IMR-90 (cell line): Measurements from ENCODE around the gene TENT5C. TPM values are rescaled to one million over a fixed set of nuclear protein-coding genes. Genes with fewer than 3 reads are reported as not detected.

Experiments
- ATAC-seq: fragments of 200-7000 bp; cut with Tn5 transposase; 2 replicates; pipeline ENCODE4 v1.9.1; 2020; ENCODE audit warnings: low read depth, mild to moderate bottlenecking, moderate library complexity
- BruUV-seq: library from RNA; stranded (reverse); fragments of 400-500 nt; replicated peaks from 2 replicates; lab custom pipeline; 2021; lab: Mats Ljungman, UMichigan
- CTCF ChIA-PET: fragments of 300-600 bp; formaldehyde crosslinking; extraction: SDS; loops from one replicate; lab custom pipeline; 2021; ENCODE audit warnings: antibody characterized with exemption; lab: Yijun Ruan, JAX
- POLR2A ChIA-PET: fragments of 300-600 bp; sonication (Branson Sonifier 250); formaldehyde crosslinking; loops from one replicate; lab custom pipeline; 2022; ENCODE audit warnings: antibody characterized with exemption; ENCODE audit not compliant: unreplicated experiment; lab: Charles Lee
- DNase-seq: peaks from one replicate; pipeline ENCODE4 v3.0.0; 2013
- H2AFZ ChIP-seq: replicated peaks from 2 replicates; pipeline ENCODE3; 2013; ENCODE audit warnings: low read length, mild to moderate bottlenecking; ENCODE audit not compliant: poor library complexity
- H2AK5ac ChIP-seq: 2 replicates; pipeline ENCODE4 v1.6.1; 2013; ENCODE audit warnings: low read depth, low read length, inconsistent platforms
- H2AK9ac ChIP-seq: replicated peaks from 2 replicates; pipeline ENCODE3; 2013; ENCODE audit warnings: mild to moderate bottlenecking, low read depth, low read length, moderate library complexity; ENCODE audit not compliant: poor library complexity
- H2BK120ac ChIP-seq: 2 replicates; pipeline ENCODE4 v1.6.1; 2013; ENCODE audit warnings: low read depth, low read length, inconsistent platforms
- H2BK15ac ChIP-seq: 3 replicates; pipeline ENCODE4 v1.6.1; 2013; ENCODE audit warnings: low read depth, low read length, inconsistent platforms
- H2BK20ac ChIP-seq: 2 replicates; pipeline ENCODE4 v1.6.1; 2013; ENCODE audit warnings: low read depth, mild to moderate bottlenecking, inconsistent platforms, low read length, moderate library complexity
- H2BK5ac ChIP-seq: 2 replicates; pipeline ENCODE4 v1.6.1; 2013; ENCODE audit warnings: mild to moderate bottlenecking, low read depth, low read length, inconsistent platforms; ENCODE audit not compliant: poor library complexity, severe bottlenecking
- H3K14ac ChIP-seq: replicated peaks from 2 replicates; pipeline ENCODE4 v1.6.1; 2013; ENCODE audit warnings: low read depth, low read length, inconsistent platforms
- H3K18ac ChIP-seq: 2 replicates; pipeline ENCODE4 v1.6.1; 2013; ENCODE audit warnings: low read depth, low read length, control low read depth
- H3K23ac ChIP-seq: 2 replicates; pipeline ENCODE4 v1.6.1; 2013; ENCODE audit warnings: low read depth, low read length, inconsistent platforms
- H3K27ac ChIP-seq: 2 replicates; pipeline ENCODE4 v1.5.1; 2013; ENCODE audit warnings: mild to moderate bottlenecking, control low read depth, low read length; ENCODE audit not compliant: insufficient read depth
- H3K27me3 ChIP-seq: 2 replicates; pipeline ENCODE4 v1.6.1; 2013; ENCODE audit warnings: low read length; ENCODE audit not compliant: control insufficient read depth, insufficient read depth
- H3K36me3 ChIP-seq: 2 replicates; pipeline ENCODE4 v1.6.1; 2013; ENCODE audit warnings: low read length, mixed read lengths; ENCODE audit not compliant: control insufficient read depth, insufficient read depth
- H3K4ac ChIP-seq: 2 replicates; pipeline ENCODE4 v1.6.1; 2013; ENCODE audit warnings: low read depth, low read length, inconsistent platforms
- H3K4me1 ChIP-seq: 2 replicates; pipeline ENCODE4 v1.6.1; 2013; ENCODE audit warnings: low read length, mixed read lengths; ENCODE audit not compliant: control insufficient read depth, insufficient read depth
- H3K4me2 ChIP-seq: 2 replicates; pipeline ENCODE4 v1.6.1; 2013; ENCODE audit warnings: low read depth, mild to moderate bottlenecking, control low read depth, low read length, moderate library complexity
- H3K4me3 ChIP-seq: 2 replicates; pipeline ENCODE4 v1.5.1; 2013; ENCODE audit warnings: low read depth, mild to moderate bottlenecking, control low read depth, low read length, moderate library complexity; ENCODE audit not compliant: insufficient read depth
- H3K56ac ChIP-seq: 2 replicates; pipeline ENCODE4 v1.6.1; 2013; ENCODE audit warnings: low read length, inconsistent platforms; ENCODE audit not compliant: insufficient read depth; ENCODE audit errors: extremely low read depth
- H3K79me1 ChIP-seq, 2 experiments: 2 replicates each; pipeline ENCODE4 v1.6.1; 2013; ENCODE audit warnings: low read length in 2 of 2, inconsistent platforms in 1 of 2, low read depth in 1 of 2
- H3K9ac ChIP-seq: 2 replicates; pipeline ENCODE4 v1.6.1; 2013; ENCODE audit warnings: low read depth, low read length, control low read depth
- H3K9me1 ChIP-seq: 2 replicates; pipeline ENCODE4 v1.6.1; 2013; ENCODE audit warnings: low read length, inconsistent platforms; ENCODE audit not compliant: insufficient read depth
- H3K9me3 ChIP-seq: 2 replicates; pipeline ENCODE4 v1.6.1; 2013; ENCODE audit warnings: low read length; ENCODE audit not compliant: control insufficient read depth, insufficient read depth
- H4K20me1 ChIP-seq: 2 replicates; pipeline ENCODE4 v1.6.1; 2013; ENCODE audit warnings: low read length, inconsistent platforms; ENCODE audit not compliant: insufficient read depth
- H4K5ac ChIP-seq: 2 replicates; pipeline ENCODE4 v1.6.1; 2013; ENCODE audit warnings: mild to moderate bottlenecking, low read depth, low read length, control low read depth
- H4K8ac ChIP-seq, 2 experiments: 2 replicates each; pipeline ENCODE4 v1.6.1; 2013; ENCODE audit warnings: low read depth in 2 of 2, low read length in 2 of 2, control low read depth in 1 of 2, inconsistent platforms in 1 of 2
- H4K91ac ChIP-seq: 2 replicates; pipeline ENCODE4 v1.6.1; 2013; ENCODE audit warnings: low read depth, low read length, inconsistent platforms; ENCODE audit not compliant: insufficient read depth
- BHLHE40 ChIP-seq: fragments of 150-350 bp; IDR thresholded peaks from 2 replicates; pipeline ENCODE4 v1.6.1; 2016; ENCODE audit warnings: mild to moderate bottlenecking, low read depth, low read length
- CEBPB ChIP-seq: IDR thresholded peaks from 2 replicates; pipeline ENCODE4 v1.6.1; 2012; ENCODE audit warnings: low read depth, low read length, improper control_type of control experiment
- CHD1 ChIP-seq: IDR thresholded peaks from 2 replicates; pipeline ENCODE4 v1.6.1; 2012; ENCODE audit warnings: low read depth, low read length, improper control_type of control experiment
- FOS ChIP-seq: fragments of 150-350 bp; IDR thresholded peaks from 2 replicates; pipeline ENCODE4 v1.6.1; 2016; ENCODE audit warnings: low read depth, low read length
- MAFK ChIP-seq: IDR thresholded peaks from 2 replicates; pipeline ENCODE4 v1.6.1; 2012; ENCODE audit warnings: low read depth, low read length, improper control_type of control experiment
- MAZ ChIP-seq: IDR thresholded peaks from 2 replicates; pipeline ENCODE4 v1.6.1; 2012; ENCODE audit warnings: low read depth, mild to moderate bottlenecking, low read length, improper control_type of control experiment, moderate library complexity, borderline replicate concordance
- MXI1 ChIP-seq: IDR thresholded peaks from 2 replicates; pipeline ENCODE4 v1.6.1; 2012; ENCODE audit warnings: low read depth, mild to moderate bottlenecking, low read length, moderate library complexity, borderline replicate concordance
- NFE2L2 ChIP-seq: fragments of 150-350 bp; IDR thresholded peaks from 2 replicates; pipeline ENCODE4 v1.6.1; 2016; ENCODE audit warnings: low read depth, mild to moderate bottlenecking, low read length
- POLR2A ChIP-seq: IDR thresholded peaks from 2 replicates; pipeline ENCODE4 v1.6.1; 2012; ENCODE audit warnings: mild to moderate bottlenecking, low read depth, low read length
- RAD21 ChIP-seq: IDR thresholded peaks from 2 replicates; pipeline ENCODE4 v1.6.1; 2012; ENCODE audit warnings: low read length, improper control_type of control experiment
- RCOR1 ChIP-seq: IDR thresholded peaks from 2 replicates; pipeline ENCODE4 v1.6.1; 2012; ENCODE audit warnings: mild to moderate bottlenecking, low read length, improper control_type of control experiment; ENCODE audit not compliant: insufficient replicate concordance
- RFX5 ChIP-seq: IDR thresholded peaks from 2 replicates; pipeline ENCODE4 v1.8.0; 2012; ENCODE audit warnings: low read depth, mild to moderate bottlenecking, low read length, moderate library complexity
- SMC3 ChIP-seq: fragments of 150-350 bp; IDR thresholded peaks from 2 replicates; pipeline ENCODE4 v1.6.1; 2016; ENCODE audit warnings: low read depth, mild to moderate bottlenecking, antibody characterized with exemption, low read length, moderate library complexity
- USF2 ChIP-seq: fragments of 150-350 bp; IDR thresholded peaks from 2 replicates; pipeline ENCODE4 v1.6.1; 2017; ENCODE audit warnings: mild to moderate bottlenecking, antibody characterized with exemption, low read length, low read depth
- WGBS, 2 experiments: methylation state at CpG; one replicate each; pipeline versions ENCODE4 v1.1.5 to v1.1.7; 2013; ENCODE audit warnings: missing lambda C conversion rate in 2 of 2; ENCODE audit not compliant: insufficient read length in 1 of 2; ENCODE audit errors: extremely low coverage in 2 of 2; 5-methylcytosine and 5-hydroxymethylcytosine counted together
- dilution Hi-C: fragments of 300-500 bp; cut with HindIII; formaldehyde crosslinking; loops from one replicate; pipeline ENCODE4 v1.14.3; 2018; ENCODE audit warnings: low sequenced_read_pairs; ENCODE audit not compliant: unreplicated experiment
- in situ Hi-C: fragments of 300-500 bp; cut with MboI; formaldehyde crosslinking; loops from 3 replicates; pipeline ENCODE4 v1.14.3; 2019; ENCODE audit warnings: low sequenced_read_pairs, inconsistent platforms, mixed read lengths
- intact Hi-C: fragments of 100-400 bp; cut with micrococcal nuclease; formaldehyde crosslinking; loops from 2 replicates; pipeline ENCODE4 v1.10.0; 2022
- polyA plus RNA-seq, 3 experiments: library from polyadenylated mRNA; depleted of rRNA; stranded (reverse); fragments of >200 nt; gene quantifications; 2 replicates each; pipeline ENCODE4 v1.2.3, GENCODE V29; 2012; ENCODE audit warnings: low replicate concordance in 1 of 3
- total RNA-seq: library from RNA; depleted of rRNA; stranded (reverse); fragments of >200 nt; gene quantifications from 2 replicates; pipeline ENCODE4 v1.2.3, GENCODE V29; 2012
- TF ChIP-seq, protein P1 (sequence below): conservative IDR thresholded peaks from 2 replicates; pipeline ENCODE4 v1.5.1; 2012; ENCODE audit warnings: mild to moderate bottlenecking, low read depth, low read length, improper control_type of control experiment

Gene TENT5C
- total and polyA plus RNA-seq, 2 of the 4 experiments (the other 2 are of a cell fraction), result 1.5 to 4.1 TPM

DNA sequence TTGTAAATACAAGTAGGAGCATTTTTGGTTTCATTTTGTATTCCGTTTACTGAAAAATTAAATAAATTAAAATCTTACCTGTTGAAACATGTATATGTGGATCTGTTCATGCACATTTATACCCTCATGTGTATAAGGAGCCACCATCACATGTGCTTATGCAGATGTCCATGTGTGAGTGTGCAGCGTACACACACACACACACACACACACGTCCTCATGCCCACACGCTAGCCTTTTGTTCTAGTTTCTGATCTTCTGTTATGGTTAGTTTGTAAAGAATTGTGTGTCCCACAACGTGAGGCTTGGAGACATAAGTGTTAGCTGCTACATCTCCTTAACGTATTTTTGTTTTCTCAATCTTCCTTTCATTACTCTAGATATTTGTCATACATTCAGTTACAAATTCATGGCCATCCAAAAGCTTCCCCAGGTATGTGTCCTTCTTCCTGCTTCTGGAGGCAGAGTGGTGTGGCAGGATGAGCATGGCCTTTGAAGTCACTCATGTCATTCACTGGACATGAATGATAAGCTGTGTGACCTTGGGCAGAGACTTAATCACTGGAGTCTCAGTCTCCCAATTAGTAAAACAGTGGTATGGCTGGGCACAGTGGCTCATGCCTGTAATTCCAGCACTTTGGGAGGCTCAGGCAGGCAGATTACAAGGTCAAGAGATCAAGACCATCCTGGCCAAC is 54.6 kb downstream of the TENT5C start (continued):
- TF ChIP-seq RCOR1, result no peak

- no TSS peak for BruUV-seq
- Histone ChIP-seq H3K27ac (no peak overlapping the region), H3K4me1 (peaks cover 8% of the 10 kb centered on the region), H4K20me1 (no peaks in the 10 kb centered on the region), H4K5ac (no peak overlapping the region), H3K27me3 (no peaks in the 10 kb centered on the region), H3K4me2 (no peak overlapping the region), H4K8ac (no peak overlapping the region), H4K91ac (no peak overlapping the region), H2AK5ac (no peak overlapping the region), H3K18ac (no peak overlapping the region), H3K23ac (no peak overlapping the region), H3K9ac (no peak overlapping the region), H2BK20ac (no peak overlapping the region), H3K36me3 (no peaks in the 10 kb centered on the region), H3K4ac (no peak overlapping the region), H3K9me3 (no peaks in the 10 kb centered on the region), H2BK15ac (no peak overlapping the region), H2BK120ac (no peak overlapping the region), H2AFZ (no peak overlapping the region), H3K9me1 (peaks cover 5% of the 10 kb centered on the region; the same call in 1 of the 2 replicates), H3K56ac (no peak overlapping the region), H3K14ac (no peak overlapping the region), H2BK5ac (no peak overlapping the region), H2AK9ac (no peak overlapping the region), H3K79me1 (no peaks in the 10 kb centered on the region), H3K4me3 (no peak overlapping the region)
- intact Hi-C loops (no loop called here), in situ Hi-C loops (no loop called here), dilution Hi-C loops (no loop called here)
- CTCF ChIA-PET, result no interaction called here
- DNase-seq (no peak), ATAC-seq (no peak)
- POLR2A ChIA-PET, result no interaction called here
- 95% methylated on average over 4 of the region's 6 CpGs; no CpG with 5 or more reads in 1 of the 2 experiments for WGBS, 2 experiments
- no peak for TF ChIP-seq FOS
- no peak for TF ChIP-seq MXI1
- TF ChIP-seq NFE2L2, result no peak
- TF ChIP-seq CHD1, result no peak
- no peak for TF ChIP-seq BHLHE40
- TF ChIP-seq MAFK, result no peak
- no peak for TF ChIP-seq MAZ
- TF ChIP-seq RCOR1, result no peak
- no peak for TF ChIP-seq CEBPB
- TF ChIP-seq POLR2A, result no peak
- TF ChIP-seq RFX5, result no peak
- no peak for TF ChIP-seq RAD21
- TF ChIP-seq USF2, result no peak
- TF ChIP-seq, protein P1, sequence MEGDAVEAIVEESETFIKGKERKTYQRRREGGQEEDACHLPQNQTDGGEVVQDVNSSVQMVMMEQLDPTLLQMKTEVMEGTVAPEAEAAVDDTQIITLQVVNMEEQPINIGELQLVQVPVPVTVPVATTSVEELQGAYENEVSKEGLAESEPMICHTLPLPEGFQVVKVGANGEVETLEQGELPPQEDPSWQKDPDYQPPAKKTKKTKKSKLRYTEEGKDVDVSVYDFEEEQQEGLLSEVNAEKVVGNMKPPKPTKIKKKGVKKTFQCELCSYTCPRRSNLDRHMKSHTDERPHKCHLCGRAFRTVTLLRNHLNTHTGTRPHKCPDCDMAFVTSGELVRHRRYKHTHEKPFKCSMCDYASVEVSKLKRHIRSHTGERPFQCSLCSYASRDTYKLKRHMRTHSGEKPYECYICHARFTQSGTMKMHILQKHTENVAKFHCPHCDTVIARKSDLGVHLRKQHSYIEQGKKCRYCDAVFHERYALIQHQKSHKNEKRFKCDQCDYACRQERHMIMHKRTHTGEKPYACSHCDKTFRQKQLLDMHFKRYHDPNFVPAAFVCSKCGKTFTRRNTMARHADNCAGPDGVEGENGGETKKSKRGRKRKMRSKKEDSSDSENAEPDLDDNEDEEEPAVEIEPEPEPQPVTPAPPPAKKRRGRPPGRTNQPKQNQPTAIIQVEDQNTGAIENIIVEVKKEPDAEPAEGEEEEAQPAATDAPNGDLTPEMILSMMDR, result no peak
- no peak for TF ChIP-seq SMC3
Observed at GRCh38 chr1:117661027-117661426, 55.2 kb downstream of the TENT5C start.
